H1 (cell line): ENCODE results near the gene RBM15B. TPM values are rescaled to one million over a fixed set of nuclear protein-coding genes. Genes with fewer than 3 reads are reported as not detected.

Experiments
- CTCF ChIA-PET: fragments of 300-600 bp; sonication (Branson Sonifier 250); formaldehyde crosslinking; loops from one replicate; lab custom pipeline; 2021; ENCODE audit not compliant: partially characterized antibody; lab: Charles Lee
- POLR2A ChIA-PET: fragments of 300-600 bp; sonication (Branson Sonifier 250); formaldehyde crosslinking; loops from one replicate; lab custom pipeline; 2021; ENCODE audit warnings: inconsistent platforms; ENCODE audit not compliant: partially characterized antibody; lab: Charles Lee
- DNase-seq, 2 experiments: peaks; one replicate each; pipeline versions ENCODE4 v3.0.0 to v3.0.0-alpha.2; 2010 to 2022; ENCODE audit warnings: low spot score in 2 of 2, low read depth in 1 of 2, mixed read lengths in 1 of 2
- FAIRE-seq: peaks from 2 replicates; lab custom pipeline; 2011; peaks lifted over from hg19 to GRCh38; lab: Jason Lieb, UNC
- H2AFZ ChIP-seq: 2 replicates; pipeline ENCODE4 v1.8.1; 2012; ENCODE audit warnings: low read length, inconsistent platforms
- H2AK5ac ChIP-seq: 2 replicates; pipeline ENCODE4 v1.6.1; 2013; ENCODE audit warnings: low read depth, low read length
- H2BK120ac ChIP-seq: replicated peaks from 2 replicates; pipeline ENCODE3; 2013; ENCODE audit warnings: low read depth, low read length, inconsistent platforms
- H2BK12ac ChIP-seq: 2 replicates; pipeline ENCODE4 v1.6.1; 2013; ENCODE audit warnings: low read depth, low read length
- H2BK15ac ChIP-seq: 2 replicates; pipeline ENCODE4 v1.6.1; 2013; ENCODE audit warnings: low read length
- H2BK20ac ChIP-seq: 2 replicates; pipeline ENCODE4 v1.6.1; 2013; ENCODE audit warnings: low read length
- H2BK5ac ChIP-seq: 2 replicates; pipeline ENCODE4 v1.6.1; 2013; ENCODE audit warnings: low read depth, low read length
- H3K14ac ChIP-seq: 2 replicates; pipeline ENCODE4 v1.6.1; 2013; ENCODE audit warnings: inconsistent platforms; ENCODE audit not compliant: insufficient read length
- H3K18ac ChIP-seq: 2 replicates; pipeline ENCODE4 v1.6.1; 2013; ENCODE audit warnings: low read length; ENCODE audit errors: extremely low read depth
- H3K23ac ChIP-seq: 2 replicates; pipeline ENCODE4 v1.6.1; 2013; ENCODE audit warnings: inconsistent platforms; ENCODE audit not compliant: insufficient read length
- H3K23me2 ChIP-seq: 2 replicates; pipeline ENCODE4 v1.6.1; 2013; ENCODE audit warnings: low read depth, low read length
- H3K27ac ChIP-seq: 2 replicates; pipeline ENCODE4 v1.6.1; 2011; ENCODE audit warnings: low read depth, low read length, inconsistent platforms
- H3K27me3 ChIP-seq, 4 experiments: replicated peaks in 1 of 4; 1 replicate in 1 of 4; 2 replicates in 3 of 4; pipeline versions ENCODE4 v1.6.1 to v1.8.1; 2011 to 2013; ENCODE audit warnings: low read length in 3 of 4, mild to moderate bottlenecking in 3 of 4, inconsistent platforms in 2 of 4, mixed read lengths in 2 of 4, moderate library complexity in 1 of 4; ENCODE audit not compliant: control insufficient read depth in 3 of 4, insufficient read depth in 3 of 4; ENCODE audit errors: extremely low read depth in 1 of 4
- H3K36me3 ChIP-seq, 4 experiments: 2 replicates each; pipeline versions ENCODE4 v1.6.1 to v1.8.1; 2011 to 2013; ENCODE audit warnings: mild to moderate bottlenecking in 4 of 4, low read length in 3 of 4, moderate library complexity in 2 of 4, control low read depth in 1 of 4, inconsistent platforms in 1 of 4; ENCODE audit not compliant: insufficient read depth in 4 of 4, control insufficient read depth in 2 of 4
- H3K4ac ChIP-seq: replicated peaks from 2 replicates; pipeline ENCODE3; 2013; ENCODE audit warnings: low read length, low read depth, mixed read lengths, inconsistent platforms; ENCODE audit not compliant: insufficient read length
- H3K4me1 ChIP-seq, 4 experiments: replicated peaks in 1 of 4; 1 replicate in 1 of 4; 2 replicates in 3 of 4; pipeline versions ENCODE4 v1.6.1 to v1.8.1; 2011 to 2013; ENCODE audit warnings: low read length in 3 of 4, inconsistent platforms in 2 of 4, mixed read lengths in 1 of 4; ENCODE audit not compliant: insufficient read depth in 4 of 4, control insufficient read depth in 3 of 4
- H3K4me2 ChIP-seq, 2 experiments: 2 replicates each; pipeline versions ENCODE4 v1.6.1 to v1.8.1; 2011 to 2013; ENCODE audit warnings: low read depth in 2 of 2, low read length in 2 of 2, control low read depth in 1 of 2, inconsistent platforms in 1 of 2, mild to moderate bottlenecking in 1 of 2; ENCODE audit not compliant: insufficient read depth in 1 of 2
- H3K4me3 ChIP-seq, 4 experiments: fragments of 200-600, 300-600 bp in 1 of 4; sonication (generic), shearing (Covaris generic), sonication (Bioruptor Twin) in 1 of 4; 2 replicates each; pipeline versions ENCODE4 v1.5.1 to v1.8.1; 2011 to 2016; ENCODE audit warnings: low read length in 4 of 4, low read depth in 3 of 4, control low read depth in 2 of 4, inconsistent platforms in 2 of 4, mild to moderate bottlenecking in 2 of 4, mixed read lengths in 1 of 4, moderate library complexity in 1 of 4; ENCODE audit not compliant: insufficient read depth in 2 of 4; ENCODE audit errors: extremely low read depth in 1 of 4
- H3K56ac ChIP-seq: replicated peaks from 2 replicates; pipeline ENCODE3; 2013; ENCODE audit warnings: low read depth, mild to moderate bottlenecking, mixed read lengths, low read length, inconsistent platforms; ENCODE audit not compliant: insufficient read length
- H3K79me1 ChIP-seq: 2 replicates; pipeline ENCODE4 v1.6.1; 2013; ENCODE audit warnings: low read depth, low read length, control low read depth
- H3K79me2 ChIP-seq, 2 experiments: 2 replicates each; pipeline versions ENCODE4 v1.6.1 to v1.8.1; 2012 to 2013; ENCODE audit warnings: low read length in 2 of 2, mild to moderate bottlenecking in 2 of 2, inconsistent platforms in 1 of 2; ENCODE audit not compliant: insufficient read depth in 2 of 2, control insufficient read depth in 1 of 2
- H3K9ac ChIP-seq, 4 experiments: replicated peaks in 1 of 4; 1 replicate in 1 of 4; 2 replicates in 3 of 4; pipeline versions ENCODE4 v1.6.1 to v1.8.1; 2011 to 2013; ENCODE audit warnings: low read depth in 3 of 4, low read length in 3 of 4, control low read depth in 2 of 4, mild to moderate bottlenecking in 2 of 4, moderate library complexity in 2 of 4, inconsistent platforms in 1 of 4; ENCODE audit errors: extremely low read depth in 1 of 4
- H3K9me3 ChIP-seq, 2 experiments: 2 replicates each; pipeline versions ENCODE4 v1.6.1 to v1.8.1; 2012 to 2013; ENCODE audit warnings: mild to moderate bottlenecking in 2 of 2, moderate library complexity in 2 of 2, control low read depth in 1 of 2, inconsistent platforms in 1 of 2, low read depth in 1 of 2, low read length in 1 of 2, mixed read lengths in 1 of 2; ENCODE audit not compliant: insufficient read depth in 2 of 2
- H4K20me1 ChIP-seq, 2 experiments: replicated peaks in 1 of 2; 2 replicates each; pipeline versions ENCODE3 to v1.8.1; 2011 to 2013; ENCODE audit warnings: inconsistent platforms in 2 of 2, low read length in 2 of 2, mild to moderate bottlenecking in 1 of 2; ENCODE audit not compliant: insufficient read depth in 2 of 2, control insufficient read depth in 1 of 2
- H4K5ac ChIP-seq: 2 replicates; pipeline ENCODE4 v1.6.1; 2013; ENCODE audit warnings: low read length, low read depth, mixed read lengths, inconsistent platforms; ENCODE audit not compliant: insufficient read length
- H4K8ac ChIP-seq: 2 replicates; pipeline ENCODE4 v1.8.0; 2013; ENCODE audit warnings: mild to moderate bottlenecking, moderate library complexity, low read length, inconsistent platforms; ENCODE audit not compliant: insufficient read depth; ENCODE audit errors: extremely low read depth
- H4K91ac ChIP-seq: replicated peaks from 2 replicates; pipeline ENCODE3; 2013; ENCODE audit warnings: low read length, mixed read lengths, inconsistent platforms; ENCODE audit not compliant: insufficient read length
- ATF3 ChIP-seq: IDR thresholded peaks from 2 replicates; pipeline ENCODE4 v1.6.1; 2011; ENCODE audit warnings: low read depth, mild to moderate bottlenecking, low read length; ENCODE audit not compliant: insufficient read depth
- CHD2 ChIP-seq: IDR thresholded peaks from 2 replicates; pipeline ENCODE4 v1.6.1; 2012; ENCODE audit warnings: low read length, improper control_type of control experiment
- CTBP2 ChIP-seq: IDR thresholded peaks from 2 replicates; pipeline ENCODE4 v1.7.0; 2011; ENCODE audit warnings: borderline replicate concordance, mild to moderate bottlenecking, moderate library complexity, mixed read lengths, low read length; ENCODE audit not compliant: insufficient read depth, insufficient read length
- GABPA ChIP-seq: IDR thresholded peaks from 2 replicates; pipeline ENCODE4 v1.6.1; 2011; ENCODE audit warnings: mild to moderate bottlenecking, low read length, moderate library complexity, borderline replicate concordance; ENCODE audit not compliant: insufficient read depth
- NANOG ChIP-seq: IDR thresholded peaks from 2 replicates; pipeline ENCODE4 v1.6.1; 2011; ENCODE audit warnings: low read length, low read depth, mild to moderate bottlenecking, inconsistent platforms; ENCODE audit not compliant: insufficient read depth, poor library complexity, severe bottlenecking
- NRF1 ChIP-seq: IDR thresholded peaks from 2 replicates; pipeline ENCODE4 v1.6.1; 2011; ENCODE audit warnings: mild to moderate bottlenecking, low read depth, low read length, improper control_type of control experiment
- RFX5 ChIP-seq: IDR thresholded peaks from 2 replicates; pipeline ENCODE4 v1.6.1; 2011; ENCODE audit warnings: low read depth, low read length, improper control_type of control experiment, borderline replicate concordance
- SAP30 ChIP-seq: fragments of 300-600 bp; sonication (generic); IDR thresholded peaks from 2 replicates; pipeline ENCODE4 v1.7.1; 2012; ENCODE audit warnings: low read length, moderate library complexity, mild to moderate bottlenecking, inconsistent platforms; ENCODE audit not compliant: insufficient read depth, insufficient replicate concordance
- SRF ChIP-seq: IDR thresholded peaks from 2 replicates; pipeline ENCODE4 v1.6.1; 2011; ENCODE audit warnings: mild to moderate bottlenecking, low read depth, low read length, moderate library complexity
- TAF1 ChIP-seq: IDR thresholded peaks from 2 replicates; pipeline ENCODE4 v1.6.1; 2011; ENCODE audit warnings: mild to moderate bottlenecking, low read depth, low read length
- WGBS, 2 experiments: shearing (Covaris generic) in 1 of 2; methylation state at CpG; one replicate each; pipeline versions ENCODE4 v1.1.6 to v1.1.7; 2013 to 2015; ENCODE audit warnings: low lambda C conversion rate in 2 of 2, mixed read lengths in 2 of 2, inconsistent platforms in 1 of 2, low coverage in 1 of 2, missing lambda C conversion rate in 1 of 2; ENCODE audit not compliant: insufficient replicate concordance in 2 of 2, insufficient coverage in 1 of 2, insufficient read length in 1 of 2; ENCODE audit errors: extremely low coverage in 1 of 2, missing lambda C conversion rate in 1 of 2; 5-methylcytosine and 5-hydroxymethylcytosine counted together
- polyA plus RNA-seq, 7 experiments: library from polyadenylated mRNA; depleted of rRNA in 3 of 7; stranded (reverse) in 5 of 7; unstranded in 2 of 7; fragments of >200 nt in 5 of 7; fragments of 200-250 nt in 2 of 7; gene quantifications; 1 replicate in 5 of 7; 2 replicates in 1 of 7; 4 replicates in 1 of 7; pipeline versions ENCODE4 v1.2.1 to v1.2.3, GENCODE V29; 2011 to 2013; ENCODE audit warnings: missing spikeins in 2 of 7, mixed read lengths in 2 of 7
- total RNA-seq: library from RNA; stranded (reverse); fragmentation: NEBNext Ultra II Directional; extraction: Animal tissue kit (Norgen Biotek cat#: 25700); gene quantifications from 2 replicates; pipeline ENCODE4 v1.2.1, GENCODE V29; 2021

RBM15B gene
- total and polyA plus RNA-seq, 2 of the 8 experiments (the other 6 are each of a cell fraction or from before 2014, with no cell fraction given), result 22.2 to 59.1 TPM

GRCh38 chr3:51389423-51390183 is 1.5 kb upstream of the RBM15B start:
- no peak overlapping the region for H2BK20ac ChIP-seq
- POLR2A ChIA-PET, result interaction anchor here (1.0 to 2.8 kb wide), 8 partner anchors 18 to 773 kb away, joined by 3 to 9 read pairs (median 4); partner anchors contain the start of genes DCAF1 and MAPKAPK3
- no peak overlapping the region for H3K18ac ChIP-seq
- no peak overlapping the region for H3K23ac ChIP-seq
- peaks cover 24 to 63% (median 38%) of the 10 kb centered on the region in 4 experiments for H3K36me3 ChIP-seq
- FAIRE-seq (no peak), DNase-seq (peak in 1 of 2 experiments; percentile 73)
- peaks cover 26 to 41% of the 10 kb centered on the region in 2 experiments for H4K20me1 ChIP-seq
- no peak overlapping the region for H2BK15ac ChIP-seq
- peaks cover 13% of the 10 kb centered on the region for H3K79me1 ChIP-seq
- H4K91ac ChIP-seq, result no peak overlapping the region
- peaks cover 4 to 34% (median 18%) of the 10 kb centered on the region in 4 experiments for H3K4me1 ChIP-seq
- H3K9ac ChIP-seq, result no peak overlapping the region
- no peak overlapping the region for H2BK5ac ChIP-seq
- no peak overlapping the region for H3K14ac ChIP-seq
- peaks cover 32 to 57% of the 10 kb centered on the region in 2 experiments for H3K79me2 ChIP-seq
- H3K56ac ChIP-seq, result no peak overlapping the region
- H3K9me3 ChIP-seq, result no peaks in the 10 kb centered on the region; a peak in 1 of 4 replicates
- no peak overlapping the region for H2AFZ ChIP-seq
- no peak overlapping the region for H3K4me3 ChIP-seq
- no peak overlapping the region for H2AK5ac ChIP-seq
- CTCF ChIA-PET, result interaction anchor here (0.6 to 7.2 kb wide), 41 partner anchors 10 to 1090 kb away, joined by 3 to 53 read pairs (median 4); partner anchors contain the start of genes CISH, HYAL3, MAPKAPK3 and NAA80
- no peak overlapping the region for H4K5ac ChIP-seq
- H2BK120ac ChIP-seq, result no peak overlapping the region
- H3K27ac ChIP-seq, result no peak overlapping the region
- H3K23me2 ChIP-seq, result peaks cover 12% of the 10 kb centered on the region
- WGBS, 2 experiments, result 76% methylated on average over 5 of the region's 6 CpGs; no CpG with 5 or more reads in 1 of the 2 experiments
- H4K8ac ChIP-seq, result no peak overlapping the region
- no peak overlapping the region; a peak in 1 of 4 replicates for H3K4me2 ChIP-seq
- H3K4ac ChIP-seq, result no peak overlapping the region
- H2BK12ac ChIP-seq, result no peak overlapping the region
- H3K27me3 ChIP-seq, result no peaks in the 10 kb centered on the region
- no peak for TF ChIP-seq GABPA
- no peak for TF ChIP-seq SRF
- TF ChIP-seq TAF1, result 0 out of 2 replicates have a peak, but pooled peaks have one; percentile 27
- TF ChIP-seq ATF3, result no peak
- TF ChIP-seq CTBP2, result no peak
- no peak for TF ChIP-seq NRF1
- peak; percentile 1 for TF ChIP-seq NANOG
- no peak for TF ChIP-seq CHD2
- no peak for TF ChIP-seq SAP30
- TF ChIP-seq RFX5, result no peak
